Measurements from ENCODE around the gene TLE5.

TLE5 gene

GRCh38 chr19:3073159-3073563, 10.9 kb upstream of the TLE5 start:
- DNase-seq (ENCODE audit: low spot score) = no peak
- in situ Hi-C loops (cut with MboI; ENCODE audit: low pct_unique_long_range_greater_than_20kb, low sequenced_read_pairs, unreplicated experiment) = no loop called here
- TF ChIP-seq CTCF (IDR thresholded peaks at IDR 0.05; ENCODE audit: extremely low read depth, insufficient read depth, missing control alignments) = no peak

- no peak for DNase-seq (ENCODE audit: low spot score)
- in situ Hi-C loops (cut with MboI; ENCODE audit: low pct_unique_long_range_greater_than_20kb, low sequenced_read_pairs, unreplicated experiment) = no loop called here
- no peak for TF ChIP-seq CTCF (IDR thresholded peaks at IDR 0.05; ENCODE audit: extremely low read depth, insufficient read depth, missing control alignments)
Measured at GRCh38 chr19:3071768-3072167, 9.5 kb upstream of the TLE5 start.

GRCh38 chr19:3068071-3068470, 5.8 kb upstream of the TLE5 start:
- in situ Hi-C loops (cut with MboI; ENCODE audit: low pct_unique_long_range_greater_than_20kb, low sequenced_read_pairs, unreplicated experiment) = no loop called here
- TF ChIP-seq CTCF (IDR thresholded peaks at IDR 0.05; ENCODE audit: extremely low read depth, insufficient read depth, missing control alignments) = no peak
- no peak for DNase-seq (ENCODE audit: low spot score)

GRCh38 chr19:3067563-3067962, 5.3 kb upstream of the TLE5 start:
- TF ChIP-seq CTCF (IDR thresholded peaks at IDR 0.05; ENCODE audit: extremely low read depth, insufficient read depth, missing control alignments) = no peak
- in situ Hi-C loops (cut with MboI; ENCODE audit: low pct_unique_long_range_greater_than_20kb, low sequenced_read_pairs, unreplicated experiment) = no loop called here

GRCh38 chr19:3066482-3067049, 4.3 kb upstream of the TLE5 start:
- DNase-seq (ENCODE audit: low spot score) = no peak
- TF ChIP-seq CTCF (IDR thresholded peaks at IDR 0.05; ENCODE audit: extremely low read depth, insufficient read depth, missing control alignments) = no peak
- in situ Hi-C loops (cut with MboI; ENCODE audit: low pct_unique_long_range_greater_than_20kb, low sequenced_read_pairs, unreplicated experiment) = no loop called here

More at GRCh38 chr19:3067563-3067962, 5.3 kb upstream of the TLE5 start:
- peak; percentile 23 for DNase-seq (ENCODE audit: low spot score)

GRCh38 chr19:3065675-3066357, 3.5 kb upstream of the TLE5 start:
- DNase-seq (ENCODE audit: low spot score) = peak; percentile 85
- no peak for TF ChIP-seq CTCF (IDR thresholded peaks at IDR 0.05; ENCODE audit: extremely low read depth, insufficient read depth, missing control alignments)
- in situ Hi-C loops (cut with MboI; ENCODE audit: low pct_unique_long_range_greater_than_20kb, low sequenced_read_pairs, unreplicated experiment) = no loop called here
